H9 (cell line): ENCODE data around the gene CACTIN. TPM values are rescaled to one million over a fixed set of nuclear protein-coding genes. Genes with fewer than 3 reads are reported as not detected.

ENCODE experiments used
- DNase-seq: peaks from one replicate; pipeline ENCODE4 v3.0.0-alpha.2; 2017
- H2AFZ ChIP-seq: one replicate; pipeline ENCODE4 v1.6.1; 2013; ENCODE audit warnings: mild to moderate bottlenecking, low read length, control low read depth, moderate library complexity
- H2AK5ac ChIP-seq: 2 replicates; pipeline ENCODE4 v1.6.1; 2013; ENCODE audit warnings: low read length, control low read depth, mixed read lengths; ENCODE audit not compliant: insufficient read length
- H2BK120ac ChIP-seq: one replicate; pipeline ENCODE4 v1.6.1; 2013; ENCODE audit warnings: low read depth, mild to moderate bottlenecking, low read length, control low read depth, inconsistent platforms; ENCODE audit not compliant: poor library complexity, severe bottlenecking
- H2BK12ac ChIP-seq: 2 replicates; pipeline ENCODE4 v1.6.1; 2013; ENCODE audit warnings: low read length, control low read depth, mixed read lengths, low read depth; ENCODE audit not compliant: insufficient read length
- H2BK15ac ChIP-seq: 2 replicates; pipeline ENCODE4 v1.6.1; 2013; ENCODE audit warnings: low read depth, low read length, control low read depth
- H2BK20ac ChIP-seq: one replicate; pipeline ENCODE4 v1.6.1; 2013; ENCODE audit warnings: low read depth, mild to moderate bottlenecking, low read length, control low read depth, inconsistent platforms; ENCODE audit not compliant: poor library complexity, severe bottlenecking
- H2BK5ac ChIP-seq: 2 replicates; pipeline ENCODE4 v1.6.1; 2013; ENCODE audit warnings: low read length, control low read depth, mixed read lengths; ENCODE audit not compliant: insufficient read length
- H3K14ac ChIP-seq: 2 replicates; pipeline ENCODE4 v1.6.1; 2013; ENCODE audit warnings: low read length, control low read depth; ENCODE audit not compliant: insufficient read depth
- H3K18ac ChIP-seq: 2 replicates; pipeline ENCODE4 v1.6.1; 2013; ENCODE audit warnings: low read depth, mild to moderate bottlenecking, mixed read lengths, low read length, control low read depth; ENCODE audit not compliant: insufficient read length
- H3K23ac ChIP-seq: 2 replicates; pipeline ENCODE4 v1.6.1; 2013; ENCODE audit warnings: low read length, control low read depth, mixed read lengths, low read depth; ENCODE audit not compliant: insufficient read length
- H3K23me2 ChIP-seq: 2 replicates; pipeline ENCODE4 v1.6.1; 2013; ENCODE audit warnings: low read depth, mild to moderate bottlenecking, mixed read lengths, low read length, control low read depth; ENCODE audit not compliant: insufficient read length, poor library complexity, severe bottlenecking
- H3K27ac ChIP-seq: 2 replicates; pipeline ENCODE4 v1.5.1; 2013; ENCODE audit warnings: low read length, control low read depth, mixed read lengths, low read depth; ENCODE audit not compliant: insufficient read length
- H3K27me3 ChIP-seq: 2 replicates; pipeline ENCODE4 v1.6.1; 2013; ENCODE audit warnings: low read length, control low read depth, inconsistent platforms; ENCODE audit not compliant: insufficient read depth
- H3K4ac ChIP-seq: 2 replicates; pipeline ENCODE4 v1.6.1; 2013; ENCODE audit warnings: low read depth, mild to moderate bottlenecking, control low read depth, inconsistent platforms, low read length, moderate library complexity
- H3K4me1 ChIP-seq: 2 replicates; pipeline ENCODE4 v1.6.1; 2013; ENCODE audit warnings: low read length, control low read depth, inconsistent platforms; ENCODE audit not compliant: insufficient read depth
- H3K4me2 ChIP-seq: 2 replicates; pipeline ENCODE4 v1.6.1; 2013; ENCODE audit warnings: low read length, control low read depth, mixed read lengths; ENCODE audit not compliant: insufficient read length, insufficient read depth
- H3K56ac ChIP-seq: 2 replicates; pipeline ENCODE4 v1.6.1; 2013; ENCODE audit warnings: low read depth, mild to moderate bottlenecking, mixed read lengths, low read length, control low read depth; ENCODE audit not compliant: insufficient read length
- H3K79me1 ChIP-seq: 2 replicates; pipeline ENCODE4 v1.6.1; 2013; ENCODE audit warnings: low read depth, mild to moderate bottlenecking, moderate library complexity, low read length, control low read depth, inconsistent platforms; ENCODE audit not compliant: insufficient read depth, poor library complexity, severe bottlenecking
- H3K79me2 ChIP-seq: 2 replicates; pipeline ENCODE4 v1.6.1; 2013; ENCODE audit warnings: low read length, control low read depth, inconsistent platforms; ENCODE audit not compliant: insufficient read depth
- H3K9ac ChIP-seq: 2 replicates; pipeline ENCODE4 v1.6.1; 2013; ENCODE audit warnings: low read length, control low read depth, mixed read lengths; ENCODE audit not compliant: insufficient read length; ENCODE audit errors: extremely low read depth
- H3K9me3 ChIP-seq: one replicate; pipeline ENCODE4 v1.6.1; 2013; ENCODE audit warnings: low read depth, low read length, inconsistent platforms; ENCODE audit not compliant: control insufficient read depth
- H3T11ph ChIP-seq: one replicate; pipeline ENCODE4 v1.6.1; 2013; ENCODE audit warnings: mild to moderate bottlenecking, low read length, control low read depth, inconsistent platforms
- H4K20me1 ChIP-seq: one replicate; pipeline ENCODE4 v1.6.1; 2013; ENCODE audit not compliant: control insufficient read depth, insufficient read length, insufficient read depth
- H4K5ac ChIP-seq: 2 replicates; pipeline ENCODE4 v1.6.1; 2013; ENCODE audit warnings: low read depth, mild to moderate bottlenecking, mixed read lengths, low read length, control low read depth; ENCODE audit not compliant: insufficient read length
- H4K8ac ChIP-seq: replicated peaks from 2 replicates; pipeline ENCODE4 v1.6.1; 2013; ENCODE audit warnings: low read length, control low read depth, mixed read lengths, low read depth; ENCODE audit not compliant: insufficient read length
- H4K91ac ChIP-seq: 2 replicates; pipeline ENCODE4 v1.6.1; 2013; ENCODE audit warnings: low read depth, mild to moderate bottlenecking, moderate library complexity, mixed read lengths, low read length, control low read depth; ENCODE audit not compliant: insufficient read length
- H3K27ac Mint-ChIP-seq, 3 experiments: 2 replicates in 2 of 3; 3 replicates in 1 of 3; pipeline ENCODE4 v1.8.0; 2020 to 2021; ENCODE audit warnings: mixed read lengths in 3 of 3, mild to moderate bottlenecking in 1 of 3, moderate library complexity in 1 of 3
- H3K27me3 Mint-ChIP-seq: 2 replicates; pipeline ENCODE4 v1.8.0; 2021; ENCODE audit warnings: low read depth, mild to moderate bottlenecking, moderate library complexity, mixed read lengths
- H3K36me3 Mint-ChIP-seq, 3 experiments: 2 replicates in 2 of 3; 3 replicates in 1 of 3; pipeline ENCODE4 v1.8.0; 2020 to 2021; ENCODE audit warnings: low read depth in 3 of 3, mixed read lengths in 3 of 3; ENCODE audit not compliant: insufficient read depth in 1 of 3
- H3K4me1 Mint-ChIP-seq, 2 experiments: 2 replicates each; pipeline ENCODE4 v1.8.0; 2020; ENCODE audit warnings: mixed read lengths in 2 of 2
- H3K4me3 Mint-ChIP-seq, 2 experiments: 2 replicates in 1 of 2; 3 replicates in 1 of 2; pipeline ENCODE4 v1.8.0; 2020 to 2021; ENCODE audit warnings: mild to moderate bottlenecking in 2 of 2, mixed read lengths in 2 of 2, moderate library complexity in 1 of 2
- H3K9me3 Mint-ChIP-seq, 2 experiments: 2 replicates in 1 of 2; 3 replicates in 1 of 2; pipeline ENCODE4 v1.8.0; 2020; ENCODE audit warnings: mild to moderate bottlenecking in 2 of 2, mixed read lengths in 2 of 2, moderate library complexity in 1 of 2
- WGBS: extraction: QIAGEN DNeasy Blood & Tissue Kit; methylation state at CpG from one replicate; pipeline ENCODE4 v1.1.7; 2013; ENCODE audit warnings: missing lambda C conversion rate, low lambda C conversion rate, mixed read lengths; ENCODE audit not compliant: insufficient read length; ENCODE audit errors: extremely low coverage; 5-methylcytosine and 5-hydroxymethylcytosine counted together
- total RNA-seq: library from RNA; stranded (reverse); gene quantifications from 2 replicates; pipeline ENCODE4 v1.2.1, GENCODE V29; 2021
- TF ChIP-seq, protein P1 (sequence below): fragments of 200-600 bp; sonication (generic); conservative IDR thresholded peaks from 3 replicates; pipeline ENCODE4 v1.8.0; 2021; ENCODE audit warnings: antibody characterized with exemption, mild to moderate bottlenecking

Gene CACTIN
- total RNA-seq, 1 experiment from 2014 or later: 37.3 TPM

DNA sequence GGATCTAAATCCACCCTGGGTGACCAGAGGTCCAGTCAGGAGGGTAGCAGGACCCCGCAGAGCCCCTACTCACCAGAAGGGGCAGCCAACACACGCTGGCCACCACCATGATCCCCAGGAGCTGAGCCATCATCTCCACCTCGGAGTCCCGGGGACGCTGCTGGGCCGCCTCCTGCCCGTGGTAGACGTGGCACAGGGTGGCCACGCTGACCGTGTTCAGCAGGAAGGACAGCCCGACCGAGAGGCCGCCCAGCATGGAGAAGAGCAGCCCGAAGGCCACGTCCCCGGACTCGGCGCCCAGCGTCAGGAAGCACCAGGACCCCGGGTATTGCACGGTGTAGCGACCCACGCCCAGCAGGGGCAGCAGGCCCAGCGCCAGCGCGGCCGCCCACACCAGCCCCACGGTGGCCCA is 26.8 kb downstream of the CACTIN start:
- Mint-ChIP-seq H3K36me3 (no peaks in the 10 kb centered on the region), H3K4me1 (no peaks in the 10 kb centered on the region), H3K27me3 (peaks cover 10% of the 10 kb centered on the region), H3K4me3 (no peak overlapping the region), H3K27ac (no peak overlapping the region), H3K9me3 (peaks cover 0 to 4% of the 10 kb centered on the region in 2 experiments; a peak in 1 of 5 replicates)
- no CpG with 5 or more reads among the region's 28 CpGs for WGBS
- H3K79me2 ChIP-seq: no peaks in the 10 kb centered on the region
- H2BK15ac ChIP-seq: no peak overlapping the region
- no peaks in the 10 kb centered on the region for H4K20me1 ChIP-seq
- no peak overlapping the region for H3K14ac ChIP-seq
- H2BK12ac ChIP-seq: no peak overlapping the region
- H3K79me1 ChIP-seq: no peaks in the 10 kb centered on the region
- no peak overlapping the region for H4K91ac ChIP-seq
- H2BK20ac ChIP-seq: no peak overlapping the region
- H3K4me2 ChIP-seq: no peak overlapping the region
- H3K4me1 ChIP-seq: no peaks in the 10 kb centered on the region
- H4K8ac ChIP-seq: no peak overlapping the region
- H3K9me3 ChIP-seq: no peaks in the 10 kb centered on the region
- H3K4ac ChIP-seq: no peak overlapping the region
- H3K18ac ChIP-seq: no peak overlapping the region
- H4K5ac ChIP-seq: no peak overlapping the region
- H2BK5ac ChIP-seq: no peak overlapping the region
- H2AK5ac ChIP-seq: no peak overlapping the region
- no peak overlapping the region for H2AFZ ChIP-seq
- H3T11ph ChIP-seq: no peak overlapping the region
- H3K23me2 ChIP-seq: no peaks in the 10 kb centered on the region
- H3K27me3 ChIP-seq: no peaks in the 10 kb centered on the region
- no peak overlapping the region for H3K56ac ChIP-seq
- H3K23ac ChIP-seq: no peak overlapping the region
- DNase-seq: peak; percentile 79
- TF ChIP-seq, protein P1, sequence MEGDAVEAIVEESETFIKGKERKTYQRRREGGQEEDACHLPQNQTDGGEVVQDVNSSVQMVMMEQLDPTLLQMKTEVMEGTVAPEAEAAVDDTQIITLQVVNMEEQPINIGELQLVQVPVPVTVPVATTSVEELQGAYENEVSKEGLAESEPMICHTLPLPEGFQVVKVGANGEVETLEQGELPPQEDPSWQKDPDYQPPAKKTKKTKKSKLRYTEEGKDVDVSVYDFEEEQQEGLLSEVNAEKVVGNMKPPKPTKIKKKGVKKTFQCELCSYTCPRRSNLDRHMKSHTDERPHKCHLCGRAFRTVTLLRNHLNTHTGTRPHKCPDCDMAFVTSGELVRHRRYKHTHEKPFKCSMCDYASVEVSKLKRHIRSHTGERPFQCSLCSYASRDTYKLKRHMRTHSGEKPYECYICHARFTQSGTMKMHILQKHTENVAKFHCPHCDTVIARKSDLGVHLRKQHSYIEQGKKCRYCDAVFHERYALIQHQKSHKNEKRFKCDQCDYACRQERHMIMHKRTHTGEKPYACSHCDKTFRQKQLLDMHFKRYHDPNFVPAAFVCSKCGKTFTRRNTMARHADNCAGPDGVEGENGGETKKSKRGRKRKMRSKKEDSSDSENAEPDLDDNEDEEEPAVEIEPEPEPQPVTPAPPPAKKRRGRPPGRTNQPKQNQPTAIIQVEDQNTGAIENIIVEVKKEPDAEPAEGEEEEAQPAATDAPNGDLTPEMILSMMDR: peak; percentile 62
- no peak overlapping the region for H3K27ac ChIP-seq
- H2BK120ac ChIP-seq: no peak overlapping the region
- no peak overlapping the region for H3K9ac ChIP-seq
